Measurements from ENCODE around the gene TRIO.

Gene TRIO

DNA sequence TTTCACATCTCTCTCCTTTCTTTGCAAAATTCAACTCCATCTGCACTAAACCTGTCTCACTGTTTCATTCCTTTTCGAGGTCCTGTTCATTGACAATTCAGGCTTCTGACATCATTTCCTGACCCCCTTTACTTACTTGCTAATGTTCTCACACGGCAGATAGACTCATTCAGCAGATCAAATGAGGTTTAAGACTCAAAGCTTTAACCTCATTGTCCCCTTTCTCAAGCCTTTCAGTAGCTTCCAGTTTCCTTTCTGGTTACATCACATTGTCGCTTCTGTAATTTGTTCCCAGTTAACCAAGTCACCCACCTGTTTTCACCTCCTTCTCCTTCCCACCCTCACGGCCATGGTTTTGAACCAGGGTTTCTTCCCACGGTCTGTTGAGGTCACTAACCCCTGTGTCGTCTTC is 295.1 kb downstream of the TRIO start:
- DNase-seq (ENCODE audit: low read depth) = no peak

DNA sequence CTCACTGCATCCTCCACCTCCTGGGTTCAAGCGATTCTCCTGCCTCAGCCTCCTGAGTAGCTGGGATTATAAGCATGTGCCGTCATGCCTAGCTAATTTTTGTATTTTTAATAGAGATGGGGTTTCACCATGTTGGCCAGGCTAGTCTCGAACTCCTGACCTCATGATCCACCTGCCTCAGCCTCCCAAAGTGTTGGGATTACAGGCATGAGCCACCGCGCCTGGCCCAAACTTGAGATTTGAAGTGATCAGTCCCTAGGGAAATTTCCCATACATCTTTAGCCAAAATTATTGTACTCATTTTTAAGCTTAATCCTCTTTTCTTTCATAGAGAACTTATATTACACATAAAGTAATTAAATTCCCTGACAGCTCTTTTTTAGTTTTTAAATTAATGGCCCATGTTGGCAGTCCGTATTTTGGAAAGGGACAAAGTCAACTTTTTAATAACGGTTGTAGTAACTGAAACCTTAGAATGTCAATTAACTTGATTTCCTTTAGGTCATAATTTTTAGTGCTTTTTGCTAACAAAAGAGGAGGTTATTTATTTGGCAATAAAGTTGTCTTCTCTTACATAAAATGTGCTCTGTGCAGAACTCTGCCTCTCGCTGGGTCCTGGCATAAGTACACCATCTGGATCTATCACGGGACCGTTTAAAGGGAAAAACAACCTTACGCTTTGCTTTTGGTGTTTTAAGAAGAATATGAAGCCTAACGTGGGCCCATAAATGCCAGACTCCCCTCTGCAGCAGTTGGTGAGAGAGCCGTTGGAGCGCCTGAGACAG is 296.1 kb downstream of the TRIO start:
- no peak for DNase-seq (ENCODE audit: low read depth)

DNA sequence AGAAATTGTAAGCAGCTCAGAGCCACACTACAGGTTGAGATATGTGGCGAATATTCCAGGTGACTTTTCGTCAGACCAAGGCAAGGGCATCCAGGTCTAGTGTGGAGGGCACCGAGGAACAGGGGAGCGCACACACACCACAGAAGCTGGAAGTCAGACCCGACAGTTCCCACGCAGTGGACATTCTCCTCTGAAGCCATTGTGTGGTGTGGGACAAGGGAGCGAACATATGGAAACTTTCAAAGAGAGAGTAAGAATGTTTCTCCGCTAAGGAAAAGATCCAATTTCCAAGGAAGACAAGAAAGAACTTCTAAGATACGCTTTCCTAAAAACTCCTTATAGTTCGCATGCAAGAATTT is 297.1 kb downstream of the TRIO start:
- DNase-seq (ENCODE audit: low read depth) = no peak

DNA sequence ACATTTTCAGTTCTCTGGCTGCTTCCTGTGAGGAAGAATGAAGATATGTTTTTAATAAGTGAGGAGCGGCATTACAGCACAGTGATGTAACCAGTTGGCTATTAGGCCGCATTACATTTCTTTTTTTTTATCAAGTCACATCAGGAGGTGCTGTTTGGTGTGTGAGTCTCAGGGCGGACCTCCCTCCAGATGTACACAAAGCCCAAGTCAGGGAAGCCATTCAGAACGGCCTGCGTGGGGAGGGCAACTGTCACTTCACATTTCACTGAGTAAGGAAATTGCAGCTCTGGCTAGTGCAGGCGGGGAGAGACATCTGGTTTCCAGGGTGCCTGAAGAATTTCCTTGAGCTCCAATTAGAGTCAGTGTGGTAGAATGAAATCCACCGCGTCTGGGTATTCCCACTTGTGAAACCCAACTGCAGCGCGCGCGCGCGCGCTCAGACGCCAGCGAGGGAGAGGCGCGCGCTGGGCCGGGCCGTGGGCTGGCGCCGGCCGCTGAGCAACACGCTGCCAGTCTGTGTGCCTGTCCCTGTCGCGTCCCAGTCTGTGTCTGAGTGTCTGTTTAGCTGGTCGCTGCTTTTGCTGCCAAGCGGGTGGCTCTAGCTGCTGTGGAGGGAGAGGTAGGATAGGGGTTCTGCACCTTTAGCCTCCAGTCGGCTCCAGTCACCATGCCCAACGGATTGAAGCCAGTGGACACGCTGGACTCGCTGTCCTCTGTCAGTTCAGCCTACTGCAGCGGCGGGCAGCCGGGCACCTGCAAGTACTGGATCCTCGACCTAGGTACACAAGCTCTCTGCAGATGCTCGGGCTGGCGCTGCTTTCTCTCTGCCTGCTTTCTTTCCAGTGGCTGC is 297.7 kb downstream of the TRIO start:
- no peak for DNase-seq (ENCODE audit: low read depth)

DNA sequence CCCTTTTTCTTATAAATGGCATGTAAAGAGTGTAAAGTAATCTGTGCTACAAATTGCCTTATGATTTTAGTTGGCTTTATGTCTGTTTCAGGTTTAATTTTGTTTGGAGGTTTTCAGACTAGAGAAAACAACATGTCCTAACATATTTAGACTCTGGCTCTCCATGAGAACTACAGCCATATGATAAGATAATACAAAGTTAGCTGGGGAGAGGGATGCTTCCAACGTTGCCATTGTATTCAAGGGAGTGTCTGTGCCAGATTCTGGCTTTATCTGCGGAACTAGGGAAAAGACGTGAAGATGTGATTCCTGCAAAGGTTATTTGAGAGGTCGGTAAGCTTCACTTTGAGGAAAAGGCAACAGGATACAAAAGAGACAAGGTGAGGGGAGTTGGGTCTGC is 298.5 kb downstream of the TRIO start:
- no peak for DNase-seq (ENCODE audit: low read depth)

DNA sequence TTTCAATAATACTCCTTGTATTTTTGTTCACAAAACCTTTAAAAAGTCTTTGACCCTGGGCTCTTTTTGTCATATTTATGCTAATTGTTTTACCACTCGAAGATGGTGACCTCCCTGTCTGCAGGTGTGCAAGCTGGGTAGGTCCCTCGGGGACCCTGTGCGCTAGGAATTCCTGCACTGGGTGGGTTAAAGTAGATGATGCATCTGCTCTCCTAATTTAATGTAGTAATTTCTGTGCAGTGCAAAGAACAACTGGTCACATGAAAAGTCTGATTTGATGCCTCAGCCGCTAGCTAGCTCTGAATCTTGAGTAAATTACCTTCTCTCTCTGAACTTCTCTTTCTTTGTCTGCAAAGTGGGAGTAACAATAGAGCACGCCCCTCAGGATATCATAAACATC is 299.4 kb downstream of the TRIO start:
- DNase-seq (ENCODE audit: low read depth) = no peak

DNA sequence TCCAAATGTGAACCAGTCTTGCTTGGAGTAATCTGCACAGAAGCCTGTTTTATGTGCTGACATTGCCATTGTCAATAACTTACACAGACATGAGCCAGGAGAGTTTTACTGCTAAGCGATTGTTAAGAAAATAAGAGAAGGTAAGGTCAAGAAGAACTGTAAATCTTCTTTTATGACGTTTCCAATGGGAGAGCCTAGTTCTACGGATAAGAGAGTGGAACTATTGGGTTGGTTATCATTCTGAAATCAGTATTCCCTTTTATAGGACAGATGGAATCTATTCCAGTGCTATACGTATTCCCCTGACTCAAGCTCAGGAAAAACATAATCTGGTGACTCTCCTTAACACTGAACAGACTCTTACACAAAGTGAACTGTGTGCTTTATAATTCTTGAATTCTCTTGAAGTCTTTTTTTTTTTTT is 300.5 kb downstream of the TRIO start:
- DNase-seq (ENCODE audit: low read depth) = no peak

DNA sequence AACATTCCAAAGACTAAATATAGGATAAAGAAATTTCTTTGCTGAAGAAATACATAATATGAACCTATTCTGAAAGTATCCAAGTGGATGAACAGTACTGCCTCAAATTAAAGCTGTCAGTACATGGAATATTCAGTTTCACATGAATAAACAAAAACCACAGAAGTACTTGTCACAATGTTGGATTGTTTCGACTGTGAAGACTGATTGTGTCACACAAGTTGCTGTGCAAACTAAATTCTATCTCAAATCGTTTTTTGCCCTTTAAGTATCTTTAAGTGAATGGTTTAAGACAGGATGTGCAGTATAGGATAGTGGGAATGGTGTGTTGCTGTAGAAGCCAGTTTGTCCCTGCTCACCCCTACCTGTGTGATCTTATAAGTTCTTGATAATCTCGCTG is 301.0 kb downstream of the TRIO start:
- no peak for DNase-seq (ENCODE audit: low read depth)

DNA sequence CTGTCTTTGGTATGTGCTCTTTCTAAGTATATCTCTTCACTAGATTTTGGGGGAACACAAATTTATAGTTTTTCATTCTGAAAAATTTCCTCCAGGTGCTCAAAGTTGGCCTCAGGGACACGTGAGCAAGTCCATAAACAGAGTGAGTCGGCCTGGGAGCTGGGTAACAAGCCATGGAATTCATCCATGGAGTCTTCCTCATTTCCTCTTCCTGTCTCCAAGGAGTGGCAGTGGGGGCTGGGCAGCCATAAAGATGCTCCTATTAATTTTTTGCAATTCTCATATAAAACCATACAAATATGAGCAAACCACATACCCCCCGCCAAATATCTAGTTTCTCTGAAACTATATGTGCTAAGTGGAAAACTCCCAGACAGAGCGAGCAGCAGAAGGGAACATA is 301.9 kb downstream of the TRIO start:
- no peak for DNase-seq (ENCODE audit: low read depth)

DNA sequence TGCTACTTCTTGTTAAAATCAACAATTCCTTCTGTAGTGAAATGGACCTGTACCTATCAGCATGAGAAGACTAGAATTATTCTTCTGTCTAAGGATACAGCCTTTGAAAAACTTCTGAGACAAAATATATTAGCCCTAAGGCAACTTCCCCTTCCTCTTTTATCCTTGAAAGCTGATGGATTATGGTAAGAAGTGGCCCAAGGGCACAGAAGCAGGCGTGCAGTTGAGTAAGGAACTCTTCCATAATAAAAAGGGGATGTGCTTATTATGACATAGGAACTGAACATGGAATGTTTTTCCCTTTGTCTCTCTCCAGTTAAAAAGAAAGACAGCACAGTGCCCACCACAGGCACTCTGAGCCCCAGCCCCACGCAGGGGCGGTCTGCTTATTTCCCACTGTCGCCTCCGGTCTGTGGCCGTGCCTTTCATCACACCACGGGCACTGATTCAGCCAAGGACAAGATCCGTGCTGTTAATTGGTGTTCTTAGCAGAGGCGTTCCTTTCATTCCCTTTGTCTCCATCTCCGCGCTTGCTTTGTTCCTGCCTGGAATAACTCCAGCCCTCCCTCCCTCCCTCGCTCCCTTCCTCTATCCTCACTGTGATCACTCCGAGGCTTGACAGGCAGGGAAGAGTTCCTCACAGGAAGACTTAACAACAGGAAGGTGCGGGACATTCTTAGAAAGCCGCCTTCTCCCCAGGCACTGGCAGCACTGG is 302.6 kb downstream of the TRIO start:
- no peak for DNase-seq (ENCODE audit: low read depth)

DNA sequence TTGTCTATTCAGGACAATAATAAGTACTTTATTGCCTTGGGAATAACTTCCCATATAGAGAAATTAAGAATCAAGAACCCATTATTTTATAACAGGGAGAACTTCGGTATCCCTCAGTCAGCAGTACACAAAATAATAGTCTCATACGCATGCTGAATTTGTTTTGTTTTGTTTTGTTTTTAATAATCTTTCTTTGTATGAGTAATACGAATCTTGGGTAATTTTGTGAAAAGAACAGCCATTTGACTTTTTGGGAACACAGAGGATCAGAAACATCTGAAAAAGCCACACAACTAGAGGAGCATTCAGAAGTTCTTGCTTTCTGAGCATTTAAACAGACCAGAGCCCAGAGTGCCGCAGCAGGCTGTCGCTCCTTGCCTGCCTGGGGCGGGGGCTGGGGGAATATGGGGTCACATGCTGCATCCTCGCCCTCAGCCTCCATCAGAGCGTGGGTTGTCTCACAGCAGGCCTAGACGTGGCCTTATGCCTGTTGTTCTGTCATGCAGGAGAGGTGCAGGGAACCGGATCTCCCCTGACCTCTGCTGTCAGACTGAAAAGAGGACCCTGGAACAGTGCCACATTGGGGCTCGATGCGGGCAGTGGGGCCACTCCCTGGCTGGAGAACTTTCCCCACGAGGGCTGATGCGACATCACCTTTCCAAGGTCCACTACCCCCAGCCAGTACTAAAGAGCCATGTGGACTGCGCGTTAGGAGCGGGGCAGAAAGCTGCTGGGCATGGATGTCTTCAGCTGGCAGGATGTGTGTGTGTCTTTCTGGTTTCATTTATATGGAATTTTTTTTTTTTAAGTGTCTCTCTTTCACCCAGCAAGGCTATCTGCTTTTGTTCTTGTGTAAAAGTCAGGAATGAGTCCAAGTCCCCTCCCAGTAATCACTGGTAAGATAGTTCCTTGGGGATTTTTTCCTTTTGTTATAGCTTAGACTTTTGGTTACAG is 305.1 kb downstream of the TRIO start:
- no peak for DNase-seq (ENCODE audit: low read depth)

DNA sequence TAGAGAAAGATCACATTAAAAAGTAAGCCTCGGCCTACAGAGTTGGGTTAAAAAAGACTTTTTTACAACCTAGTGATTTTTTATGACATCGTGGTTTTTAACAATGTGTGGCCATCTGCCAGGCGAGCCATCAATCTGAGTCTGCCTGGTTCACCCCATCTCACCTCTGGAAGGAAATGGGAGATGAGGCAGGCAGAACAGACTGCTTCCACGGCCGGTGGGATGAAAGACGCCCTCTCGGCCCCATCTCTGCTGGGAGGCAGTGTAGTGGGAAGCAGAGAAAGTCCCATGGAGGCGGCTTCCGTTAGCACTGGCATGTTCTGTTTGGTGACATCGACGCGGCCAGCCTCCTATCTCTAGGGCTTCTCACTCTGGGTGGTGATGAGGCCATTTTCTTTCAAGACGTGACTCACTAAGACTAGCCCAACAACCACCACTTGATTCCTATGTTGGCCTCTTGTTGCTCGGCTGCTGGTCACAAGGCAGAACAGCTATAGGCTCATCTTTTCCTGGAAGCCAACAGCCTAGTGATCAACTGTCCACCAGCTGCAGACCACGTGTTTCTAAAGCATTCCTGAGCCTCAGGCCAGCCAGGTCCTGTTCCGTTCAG is 306.0 kb downstream of the TRIO start:
- no peak for DNase-seq (ENCODE audit: low read depth)

DNA sequence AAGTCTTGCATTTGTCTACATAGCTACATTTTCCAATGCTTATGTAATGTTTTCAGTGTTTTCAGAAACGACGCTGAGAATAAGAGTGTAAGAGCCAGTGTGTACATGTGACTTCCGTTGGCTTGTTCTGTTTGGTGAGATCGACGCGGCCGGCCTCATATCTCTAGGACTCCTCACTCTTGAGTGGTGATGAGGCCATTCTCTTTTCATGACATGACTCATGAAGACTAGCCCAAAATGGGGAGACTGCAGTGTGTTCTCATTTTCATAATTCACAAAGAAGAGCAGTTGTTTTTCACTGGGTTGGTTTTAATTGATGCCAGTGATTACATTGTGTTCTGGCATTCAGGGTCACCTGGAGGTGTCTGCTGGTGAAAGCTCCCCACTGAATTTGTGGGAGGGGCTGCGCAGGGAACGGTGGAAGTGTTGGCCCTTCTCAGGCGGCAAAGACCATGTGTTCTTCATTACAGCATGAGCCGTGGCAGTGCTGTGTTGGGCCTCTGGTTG is 306.9 kb downstream of the TRIO start:
- no peak for DNase-seq (ENCODE audit: low read depth)

DNA sequence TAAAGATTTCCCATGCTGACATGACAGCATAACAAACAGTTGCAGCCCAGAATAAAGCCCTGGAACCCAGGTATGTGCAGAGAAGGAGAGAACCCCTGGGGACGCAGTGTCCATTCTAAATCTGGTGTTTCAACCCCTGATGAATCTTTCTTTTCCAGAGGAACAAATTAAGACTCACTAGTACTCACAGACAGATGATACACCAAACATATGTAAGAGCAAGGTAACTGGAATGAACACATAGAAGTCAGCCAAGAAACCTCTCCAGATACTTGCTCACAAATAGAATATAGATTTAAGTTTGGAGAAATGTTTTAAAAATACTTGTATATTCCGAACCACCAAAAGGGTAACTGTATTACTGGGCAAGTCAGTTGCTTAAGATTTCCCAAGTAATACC is 307.6 kb downstream of the TRIO start:
- DNase-seq (ENCODE audit: low read depth) = no peak

DNA sequence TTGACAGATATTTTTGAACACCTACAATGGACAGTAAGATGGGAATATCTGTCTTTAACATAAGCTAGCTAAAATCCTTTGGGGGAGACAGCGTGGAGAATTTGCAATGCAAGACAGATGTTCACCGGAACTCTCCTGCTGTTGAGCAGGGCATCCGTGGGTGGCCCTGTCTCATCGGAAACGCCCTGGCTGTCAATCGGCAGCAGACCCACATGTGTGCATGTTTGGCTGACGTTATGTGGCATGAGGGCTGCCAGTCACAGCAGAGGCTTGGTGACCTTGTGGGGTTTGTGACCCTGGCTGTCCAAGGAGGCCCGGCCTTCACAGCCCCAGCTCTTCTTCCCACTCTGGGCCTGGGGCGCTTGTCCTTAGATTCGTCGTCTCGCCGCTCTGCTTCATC is 308.7 kb downstream of the TRIO start:
- no peak for DNase-seq (ENCODE audit: low read depth)

DNA sequence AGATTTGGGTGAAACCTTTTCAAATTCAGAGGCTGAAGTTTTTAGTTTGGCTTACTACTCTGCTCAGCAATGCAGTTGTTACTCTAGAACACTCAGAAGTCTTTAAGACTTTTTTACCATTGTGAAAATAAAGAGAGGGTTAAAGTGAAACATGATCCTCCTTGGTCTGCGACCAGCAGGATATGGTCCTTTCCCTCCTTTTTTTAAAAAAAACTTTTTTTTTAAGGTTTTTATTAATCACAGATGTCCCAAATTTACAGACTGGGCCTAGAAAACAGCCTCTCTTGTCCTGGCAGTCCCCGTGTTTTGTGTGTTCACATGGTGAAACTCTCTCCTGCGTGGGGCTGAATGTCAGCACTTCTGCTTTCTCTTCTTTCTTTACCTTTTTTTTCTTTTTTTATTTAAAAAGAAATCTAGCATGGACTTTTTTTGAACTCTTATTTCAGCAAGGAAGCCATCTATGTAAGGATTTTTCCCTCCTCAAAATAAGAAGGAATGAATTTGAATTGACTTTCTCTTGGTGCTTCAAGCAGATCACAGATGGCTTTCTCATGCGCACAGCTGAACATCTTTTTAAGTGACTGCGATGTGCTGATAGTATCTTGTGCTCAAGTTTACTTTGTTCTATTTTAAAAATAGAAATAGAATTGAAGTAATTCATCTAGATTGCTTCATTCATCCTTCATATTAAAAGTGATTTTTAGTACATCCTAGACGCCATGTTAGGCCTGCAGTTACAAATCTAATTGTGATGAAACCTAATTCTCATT is 309.7 kb downstream of the TRIO start:
- no peak for DNase-seq (ENCODE audit: low read depth)

DNA sequence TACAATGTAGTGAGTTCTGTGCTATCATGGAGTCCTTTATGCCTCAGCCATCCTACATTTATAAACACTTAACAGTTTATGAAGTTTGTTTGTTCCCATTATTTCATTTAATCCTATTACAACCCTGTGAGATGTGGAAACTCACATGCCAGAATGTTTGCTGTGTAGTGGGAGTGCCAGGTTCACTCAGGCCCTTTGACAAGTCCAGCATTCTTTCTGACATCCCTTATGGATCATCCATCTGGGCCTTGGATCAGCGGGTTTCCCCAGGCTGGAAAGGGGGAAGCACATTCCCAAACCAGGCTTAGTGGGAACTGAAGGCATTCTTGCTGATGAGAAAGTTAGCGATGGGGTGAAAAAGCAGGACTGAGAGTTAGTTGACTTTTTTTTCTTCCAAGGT is 310.3 kb downstream of the TRIO start:
- no peak for DNase-seq (ENCODE audit: low read depth)

DNA sequence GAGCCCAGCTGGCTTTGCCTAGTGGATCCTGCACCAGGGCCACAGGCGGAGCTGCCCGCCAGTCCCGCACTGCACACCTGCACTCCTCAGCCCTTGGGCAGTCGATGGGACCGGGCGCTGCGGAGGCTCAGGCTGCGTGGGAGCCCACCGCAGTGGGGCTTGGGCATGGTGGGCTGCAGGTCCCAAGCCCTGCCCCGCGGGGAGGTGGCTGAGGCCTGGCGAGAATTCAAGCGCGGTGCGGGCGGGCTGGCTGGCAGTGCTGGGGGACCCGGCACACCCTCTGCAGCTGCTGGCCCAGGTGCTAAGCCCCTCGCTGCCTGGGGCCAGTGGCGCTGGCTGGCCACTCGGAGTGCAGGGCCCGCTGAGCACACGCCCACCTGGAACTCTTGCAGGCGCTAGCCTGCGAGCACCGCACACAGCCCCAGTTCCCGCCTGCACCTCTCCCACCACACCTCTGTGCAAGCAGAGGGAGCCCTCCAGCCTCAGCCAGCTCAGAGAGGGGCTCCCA is 312.7 kb downstream of the TRIO start:
- DNase-seq (ENCODE audit: low read depth) = no peak

DNA sequence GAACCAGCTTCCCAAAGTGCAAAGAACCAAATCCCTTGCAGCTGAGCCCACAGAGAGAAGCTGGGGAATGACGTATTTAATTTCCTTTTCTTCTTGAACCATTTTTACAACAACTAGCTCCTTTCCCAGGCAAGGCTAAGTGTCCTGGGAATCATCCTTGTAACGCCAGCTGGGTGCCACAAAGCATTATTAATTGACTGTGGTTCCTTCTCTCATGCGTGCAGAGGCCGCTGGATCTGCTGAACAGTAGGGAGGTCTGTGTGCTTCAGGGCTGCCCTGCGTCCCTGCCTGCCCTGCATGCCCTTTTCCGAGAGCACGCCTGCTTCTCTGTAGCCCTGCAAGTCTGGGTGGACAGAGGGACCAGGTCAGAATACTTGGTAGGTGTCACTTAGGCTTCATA is 314.3 kb downstream of the TRIO start:
- no peak for DNase-seq (ENCODE audit: low read depth)

DNA sequence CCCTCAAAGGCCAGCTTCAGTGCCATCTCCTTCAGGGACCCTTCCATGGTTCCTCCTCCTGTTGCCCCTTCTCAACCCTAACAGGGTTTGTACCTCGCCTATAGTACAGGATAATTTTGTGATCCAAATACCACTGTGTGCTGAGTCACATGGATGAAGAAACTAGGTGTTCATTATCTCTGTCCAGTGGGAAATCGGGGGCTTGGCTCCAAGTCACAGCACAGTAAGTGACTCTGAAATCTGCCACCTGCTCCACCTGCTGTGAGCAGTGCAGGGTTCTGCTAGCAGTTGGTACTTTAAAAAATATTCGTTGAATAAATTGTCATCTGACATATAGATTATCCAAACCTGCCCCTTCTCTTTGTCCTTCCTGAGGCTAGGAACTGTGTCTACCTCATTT is 315.3 kb downstream of the TRIO start:
- DNase-seq (ENCODE audit: low read depth) = no peak
